Spleen (tissue), 11 donors: ENCODE measurements around the gene SHC3. TPM values are rescaled to one million over a fixed set of nuclear protein-coding genes. Genes with fewer than 3 reads are reported as not detected.

Experiments
- DNase-seq: peaks from one replicate; pipeline ENCODE4 v3.0.0-alpha.2; 2020
- H3K27ac ChIP-seq, 8 donors: fragments of 200-600 bp; sonication (generic) in 7 of 8; 1 replicate in 4 of 8; 2 replicates in 4 of 8; pipeline versions ENCODE4 v1.5.0 to v1.8.0; 2016 to 2021; ENCODE audit warnings: inconsistent platforms in 4 of 8, mild to moderate bottlenecking in 4 of 8, moderate library complexity in 1 of 8
- H3K27me3 ChIP-seq, 7 donors: fragments of 200-600 bp; sonication (generic) in 6 of 7; replicated peaks in 1 of 7; 1 replicate in 4 of 7; 2 replicates in 3 of 7; pipeline versions ENCODE4 v1.5.0 to v1.8.0; 2016 to 2021; ENCODE audit warnings: inconsistent platforms in 3 of 7, mild to moderate bottlenecking in 1 of 7
- H3K36me3 ChIP-seq, 6 donors: fragments of 200-600 bp; sonication (generic) in 5 of 6; 1 replicate in 4 of 6; 2 replicates in 2 of 6; pipeline versions ENCODE4 v1.5.0 to v1.8.0; 2016 to 2021; ENCODE audit warnings: inconsistent platforms in 2 of 6
- H3K4me1 ChIP-seq, 6 donors: fragments of 200-600 bp; sonication (generic) in 5 of 6; 1 replicate in 3 of 6; 2 replicates in 3 of 6; pipeline versions ENCODE4 v1.5.0 to v1.8.0; 2016 to 2021; ENCODE audit warnings: inconsistent platforms in 3 of 6
- H3K4me3 ChIP-seq, 8 donors: fragments of 200-600 bp; sonication (generic) in 7 of 8; 1 replicate in 4 of 8; 2 replicates in 4 of 8; pipeline versions ENCODE4 v1.5.0 to v1.8.0; 2016 to 2021; ENCODE audit warnings: inconsistent platforms in 4 of 8, mild to moderate bottlenecking in 4 of 8, moderate library complexity in 2 of 8
- H3K9me3 ChIP-seq, 8 donors: fragments of 200-600 bp; sonication (generic) in 7 of 8; 1 replicate in 4 of 8; 2 replicates in 4 of 8; pipeline versions ENCODE4 v1.5.0 to v1.8.0; 2016 to 2021; ENCODE audit warnings: inconsistent platforms in 4 of 8
- CTCF ChIP-seq, 11 experiments: fragments of 200-600 bp in 7 of 11; fragments of 450-650 bp in 4 of 11; sonication (generic) in 4 of 11; IDR thresholded peaks in 8 of 11; conservative IDR thresholded peaks in 3 of 11; 1 replicate in 7 of 11; 2 replicates in 4 of 11; pipeline versions ENCODE4 v1.4.0 to v1.8.0; 2016 to 2021; ENCODE audit warnings: antibody characterized with exemption in 11 of 11, inconsistent platforms in 4 of 11, mild to moderate bottlenecking in 1 of 11
- POLR2A ChIP-seq, 3 donors: fragments of 450-650 bp; IDR thresholded peaks; one replicate each; pipeline ENCODE4 v1.5.1; 2017; ENCODE audit warnings: antibody characterized with exemption in 3 of 3, mild to moderate bottlenecking in 1 of 3
- POLR2AphosphoS5 ChIP-seq, 3 donors: sonication (generic); formaldehyde crosslinking; IDR thresholded peaks; one replicate each; pipeline ENCODE4 v1.5.1; 2017; ENCODE audit warnings: antibody characterized with exemption in 3 of 3
- WGBS, 5 donors: extraction: QIAGEN DNeasy Blood & Tissue Kit in 3 of 5; methylation state at CpG; one replicate each; pipeline versions ENCODE4 v1.1.5 to v1.1.7; 2013 to 2018; 5-methylcytosine and 5-hydroxymethylcytosine counted together
- intact Hi-C: fragments of 100-400 bp; cut with DNase I; formaldehyde crosslinking; loops from one replicate; pipeline ENCODE4 v1.15.0; 2023; ENCODE audit warnings: low total_unique reads
- polyA plus RNA-seq, 3 donors: library from polyadenylated mRNA; stranded (reverse); fragments of 200-250 nt; gene quantifications; one replicate each; pipeline ENCODE4 v1.2.1, GENCODE V29; 2013
- total RNA-seq, 7 donors: library from RNA; depleted of rRNA in 3 of 7; stranded (reverse); fragments of >200 nt in 3 of 7; fragmentation: NEBNext Ultra II Directional in 4 of 7; extraction: Animal tissue kit (Norgen Biotek cat#: 25700) in 4 of 7; gene quantifications; one replicate each; pipeline versions ENCODE4 v1.1.0 to v1.2.1, GENCODE V29; 2016 to 2021
- donor health status: healthy with polysubstance abuse.
- donor health status: DM: no; HTN: no; CAD: no; lungs with moderate emphysema.
- donor health status: DM: no; HTN: no; CAD: no.
- donor health status: Bipolar disorder and iron deficiency.
- donor health status: healthy.
- donor health status: DM: no; HTN: no; CAD: no.
- donor health status: DM: yes; HTN: yes; CAD: no.

The SHC3 gene
- total and polyA plus RNA-seq, 10 donors: 0.03 to 0.70 (median 0.07) TPM; not detected in 1

DNA sequence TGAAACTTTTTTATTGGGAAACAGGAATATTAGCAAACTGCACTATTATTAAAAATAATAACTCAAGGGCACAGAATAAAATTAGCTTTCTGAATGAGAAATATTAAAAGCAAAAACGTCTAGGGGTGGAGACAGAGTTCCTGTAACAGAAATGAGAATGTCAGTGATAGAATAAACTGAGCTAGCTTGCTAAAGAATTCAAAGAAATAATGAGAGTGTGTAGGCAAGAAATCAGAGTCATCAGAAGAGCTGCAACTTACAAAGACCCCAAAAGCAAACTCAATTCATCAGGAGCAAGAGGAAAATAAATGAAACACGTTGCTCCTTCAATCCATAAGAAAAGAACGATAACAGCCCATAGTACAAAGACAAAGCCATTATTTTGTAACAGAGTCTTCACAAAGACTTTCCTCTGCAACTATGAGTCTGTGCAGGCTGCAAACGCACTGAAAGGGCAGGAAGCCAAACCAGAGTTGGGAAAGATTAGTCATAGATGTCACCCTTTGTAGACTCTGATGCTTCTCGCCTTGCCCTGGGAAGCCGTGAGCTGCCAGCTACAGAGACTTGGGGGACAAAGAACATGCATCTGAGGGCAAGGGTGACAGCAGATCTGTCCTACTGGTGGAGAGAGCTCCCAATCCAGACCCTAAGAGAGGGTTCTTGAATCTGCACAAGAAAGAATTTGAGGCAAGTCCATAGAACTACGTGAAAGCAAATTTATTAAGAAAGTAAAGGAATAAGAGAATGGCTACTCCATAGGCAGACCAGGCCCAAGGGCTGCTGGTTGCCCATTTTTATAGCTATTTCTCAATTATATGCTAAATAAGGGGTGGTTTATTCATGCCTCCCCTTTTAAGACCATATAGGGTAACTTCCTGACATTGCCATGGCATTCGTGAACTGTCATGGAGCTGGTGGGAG lies 40.8 kb downstream of the SHC3 start:
- TF ChIP-seq POLR2A (IDR thresholded peaks at IDR 0.05): no peak
- TF ChIP-seq POLR2AphosphoS5 (IDR thresholded peaks at IDR 0.05): no peak
- no peak for TF ChIP-seq CTCF (IDR thresholded peaks at IDR 0.05 in 8 of 11, conservative IDR thresholded peaks at IDR 0.05 in 3 of 11)
- no peaks in the 10 kb centered on the region for H3K4me1 ChIP-seq
- H3K36me3 ChIP-seq: no peaks in the 10 kb centered on the region
- H3K27me3 ChIP-seq: no peaks in the 10 kb centered on the region
- intact Hi-C loops: no loop called here
- DNase-seq: no peak
- H3K4me3 ChIP-seq: no peak overlapping the region
- WGBS, 5 donors: 58 to 72% (median 67%) methylated on average over 8 of the region's 8 CpGs
- H3K9me3 ChIP-seq: peaks cover 0 to 34% (median 25%) of the 10 kb centered on the region in 8 donors
- H3K27ac ChIP-seq: no peak overlapping the region

DNA sequence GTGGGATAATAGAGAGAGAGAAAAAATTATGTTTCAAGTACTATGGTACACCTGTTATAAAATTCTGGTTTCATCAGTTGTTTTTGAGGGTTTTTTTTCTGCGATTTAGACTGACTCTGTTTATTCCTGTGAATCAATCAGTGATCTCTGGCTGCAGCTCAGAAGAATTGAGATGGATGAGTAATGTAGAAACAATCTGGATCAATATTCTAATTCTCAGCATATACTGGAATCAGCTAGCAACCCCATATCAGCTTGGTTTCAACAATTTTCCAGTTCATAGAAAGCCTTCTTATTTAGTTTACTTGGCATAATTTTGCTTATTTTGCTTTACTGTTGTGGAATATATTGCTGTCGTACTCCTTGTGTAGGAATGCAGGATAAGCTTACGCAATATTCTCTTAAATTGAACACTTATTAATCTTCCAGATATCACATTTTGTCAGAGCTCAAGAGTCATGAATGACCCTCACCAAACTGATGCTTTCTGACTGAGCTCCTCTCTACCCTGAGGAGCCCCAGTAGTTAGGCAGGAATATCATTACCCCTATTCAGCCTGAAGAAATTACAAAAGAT lies 42.9 kb downstream of the SHC3 start:
- Histone ChIP-seq H3K27me3 (no peaks in the 10 kb centered on the region), H3K4me3 (no peak overlapping the region), H3K27ac (no peak overlapping the region), H3K9me3 (peaks cover 0 to 34% (median 25%) of the 10 kb centered on the region in 8 donors), H3K4me1 (no peaks in the 10 kb centered on the region), H3K36me3 (no peaks in the 10 kb centered on the region)
- 72 to 97% (median 89%) methylated on average over 3 of the region's 3 CpGs for WGBS, 5 donors
- intact Hi-C loops: no loop called here
- DNase-seq: no peak
- no peak for TF ChIP-seq CTCF (IDR thresholded peaks at IDR 0.05 in 8 of 11, conservative IDR thresholded peaks at IDR 0.05 in 3 of 11)
- TF ChIP-seq POLR2A (IDR thresholded peaks at IDR 0.05): no peak
- TF ChIP-seq POLR2AphosphoS5 (IDR thresholded peaks at IDR 0.05): no peak

DNA sequence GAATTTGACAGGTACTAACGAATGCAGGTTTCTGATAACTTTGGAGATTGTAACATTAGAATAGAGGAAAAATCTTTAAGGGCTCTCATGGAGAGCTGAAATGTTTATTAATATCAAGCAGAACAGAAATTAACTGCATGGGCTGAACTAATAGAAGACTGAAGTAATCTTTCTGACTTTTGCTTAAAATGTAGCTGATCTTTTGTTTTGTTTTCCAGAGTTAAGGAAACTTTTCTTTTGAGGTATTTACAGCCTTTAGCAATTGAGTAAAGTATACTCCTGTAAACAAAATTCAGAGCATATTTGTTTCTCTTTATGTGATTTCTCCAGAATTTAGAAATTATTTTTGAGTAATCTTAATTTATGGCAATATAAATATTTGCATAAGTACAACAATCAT lies 43.9 kb downstream of the SHC3 start:
- 73 to 92% (median 76%) methylated on average over 1 of the region's 1 CpG for WGBS, 5 donors

More for the DNA sequence above, 43.9 kb downstream of the SHC3 start:
- no peak overlapping the region for H3K4me3 ChIP-seq
- no peaks in the 10 kb centered on the region for H3K4me1 ChIP-seq
- H3K36me3 ChIP-seq: no peaks in the 10 kb centered on the region
- no peak for TF ChIP-seq POLR2AphosphoS5 (IDR thresholded peaks at IDR 0.05)
- TF ChIP-seq CTCF (IDR thresholded peaks at IDR 0.05 in 8 of 11, conservative IDR thresholded peaks at IDR 0.05 in 3 of 11): no peak
- TF ChIP-seq POLR2A (IDR thresholded peaks at IDR 0.05): no peak
- H3K27me3 ChIP-seq: no peaks in the 10 kb centered on the region
- no peak for DNase-seq
- H3K27ac ChIP-seq: no peak overlapping the region
- intact Hi-C loops: no loop called here
- H3K9me3 ChIP-seq: peaks cover 0 to 34% (median 25%) of the 10 kb centered on the region in 8 donors
